Neural cell (in vitro differentiated cells): ENCODE results near the gene RBMS3.

Experiments used
- CTCF ChIP-seq: fragments of 450-650 bp; IDR thresholded peaks from 2 replicates; pipeline ENCODE4 v1.5.1; 2014; ENCODE audit warnings: antibody characterized with exemption, mild to moderate bottlenecking, moderate library complexity; ENCODE audit not compliant: poor library complexity, severe bottlenecking
- EP300 ChIP-seq: fragments of 450-650 bp; conservative IDR thresholded peaks from 2 replicates; pipeline ENCODE4 v1.6.1; 2014; ENCODE audit warnings: antibody characterized with exemption, mild to moderate bottlenecking, moderate library complexity; ENCODE audit not compliant: poor library complexity, severe bottlenecking
- EZH2 ChIP-seq: fragments of 200-600, 300-800 bp; shearing (Covaris generic), sonication (generic); IDR thresholded peaks from 2 replicates; pipeline ENCODE4 v1.6.1; 2014; ENCODE audit warnings: antibody characterized with exemption, low read length, borderline replicate concordance, mild to moderate bottlenecking; ENCODE audit not compliant: insufficient read depth, poor library complexity, severe bottlenecking
- POLR2AphosphoS5 ChIP-seq: IDR thresholded peaks from 2 replicates; pipeline ENCODE4 v1.6.1; 2012
- RAD21 ChIP-seq: fragments of 450-650 bp; conservative IDR thresholded peaks from 2 replicates; pipeline ENCODE4 v1.6.1; 2014; ENCODE audit warnings: antibody characterized with exemption, mild to moderate bottlenecking, moderate library complexity
- REST ChIP-seq: IDR thresholded peaks from 2 replicates; pipeline ENCODE4 v1.6.1; 2012; ENCODE audit warnings: borderline replicate concordance
- SMC3 ChIP-seq: fragments of 450-650 bp; conservative IDR thresholded peaks from 2 replicates; pipeline ENCODE4 v1.6.1; 2014; ENCODE audit warnings: antibody characterized with exemption, mild to moderate bottlenecking, moderate library complexity; ENCODE audit not compliant: poor library complexity
- TAF1 ChIP-seq: IDR thresholded peaks from 2 replicates; pipeline ENCODE4 v1.6.1; 2012; ENCODE audit warnings: low read depth

- TF ChIP-seq EZH2 (no peak), CTCF (no peak), REST (no peak), TAF1 (no peak), SMC3 (no peak), POLR2AphosphoS5 (no peak), EP300 (no peak), RAD21 (no peak)
These were observed 494.5 kb downstream of the RBMS3 start for GRCh38 chr3:29775340-29775739.
